ENCODE data around the gene ASTN1.

- TF ChIP-seq POLR2A (IDR thresholded peaks at IDR 0.05) = no peak
- no peak for TF ChIP-seq CTCF (IDR thresholded peaks at IDR 0.05)
Measured at GRCh38 chr1:176925223-176925622, 239.3 kb downstream of the ASTN1 start.
